ENCODE results near the gene GPHA2. TPM values are rescaled to one million over a fixed set of nuclear protein-coding genes. Genes with fewer than 3 reads are reported as not detected.

GPHA2 gene
- polyA plus RNA-seq, 1 donor from 2014 or later = not detected

- Histone ChIP-seq H3K27me3 (ENCODE audit: insufficient read depth, low read depth, low read length) (no peaks in the 10 kb centered on the region), H3K4me3 (ENCODE audit: low read length) (peak overlapping the region; percentile 72), H3K36me3 (ENCODE audit: insufficient read depth, low read length) (no peaks in the 10 kb centered on the region), H3K27ac (ENCODE audit: low read length) (no peak overlapping the region), H3K9me2 (ENCODE audit: insufficient read depth, low read length) (no peaks in the 10 kb centered on the region), H2AFZ (ENCODE audit: low read depth, low read length) (no peak overlapping the region), H3K9me3 (ENCODE audit: low read length) (no peaks in the 10 kb centered on the region), H3K4me2 (ENCODE audit: low read length) (no peak overlapping the region), H4K20me1 (ENCODE audit: insufficient read depth) (no peaks in the 10 kb centered on the region), H3K9ac (ENCODE audit: low read length) (peak overlapping the region; percentile 78), H3K79me2 (replicated peaks; ENCODE audit: insufficient read depth, low read length) (peaks cover 7% of the 10 kb centered on the region), H3F3A (ENCODE audit: insufficient read depth, low read length, poor library complexity, severe bottlenecking) (no peaks in the 10 kb centered on the region)
- TF ChIP-seq EZH2 (IDR thresholded peaks at IDR 0.05; ENCODE audit: borderline replicate concordance, insufficient read depth, low read length, poor library complexity, severe bottlenecking) (no peak), CTCF (IDR thresholded peaks at IDR 0.05; ENCODE audit: poor library complexity, severe bottlenecking) (no peak), TAF1 (IDR thresholded peaks at IDR 0.05; ENCODE audit: low read depth) (no peak), EP300 (conservative IDR thresholded peaks at IDR 0.05; ENCODE audit: poor library complexity, severe bottlenecking) (no peak), RAD21 (conservative IDR thresholded peaks at IDR 0.05) (no peak), SMC3 (conservative IDR thresholded peaks at IDR 0.05; ENCODE audit: poor library complexity) (no peak), REST (IDR thresholded peaks at IDR 0.05; ENCODE audit: borderline replicate concordance) (no peak), POLR2AphosphoS5 (IDR thresholded peaks at IDR 0.05) (no peak), MXI1 (conservative IDR thresholded peaks at IDR 0.05; ENCODE audit: poor library complexity, severe bottlenecking) (no peak)
Measured at GRCh38 chr11:64915376-64915887, 20.3 kb downstream of the GPHA2 start.

GRCh38 chr11:64914123-64914522 is 21.6 kb downstream of the GPHA2 start:
- peaks cover 7% of the 10 kb centered on the region for H3K79me2 ChIP-seq (replicated peaks; ENCODE audit: insufficient read depth, low read length)
- H3K27ac ChIP-seq (ENCODE audit: low read length) = no peak overlapping the region
- H3K9ac ChIP-seq (ENCODE audit: low read length) = no peak overlapping the region
- H3K9me2 ChIP-seq (ENCODE audit: insufficient read depth, low read length) = no peaks in the 10 kb centered on the region
- H4K20me1 ChIP-seq (ENCODE audit: insufficient read depth) = no peaks in the 10 kb centered on the region
- no peaks in the 10 kb centered on the region for H3K9me3 ChIP-seq (ENCODE audit: low read length)
- no peaks in the 10 kb centered on the region for H3K27me3 ChIP-seq (ENCODE audit: insufficient read depth, low read depth, low read length)
- H2AFZ ChIP-seq (ENCODE audit: low read depth, low read length) = no peak overlapping the region
- H3K36me3 ChIP-seq (ENCODE audit: insufficient read depth, low read length) = no peaks in the 10 kb centered on the region
- H3F3A ChIP-seq (ENCODE audit: insufficient read depth, low read length, poor library complexity, severe bottlenecking) = no peaks in the 10 kb centered on the region
- no peak overlapping the region for H3K4me3 ChIP-seq (ENCODE audit: low read length)
- no peak for TF ChIP-seq POLR2AphosphoS5 (IDR thresholded peaks at IDR 0.05)
- TF ChIP-seq EP300 (conservative IDR thresholded peaks at IDR 0.05; ENCODE audit: poor library complexity, severe bottlenecking) = no peak
- TF ChIP-seq RAD21 (conservative IDR thresholded peaks at IDR 0.05) = no peak
- TF ChIP-seq EZH2 (IDR thresholded peaks at IDR 0.05; ENCODE audit: borderline replicate concordance, insufficient read depth, low read length, poor library complexity, severe bottlenecking) = no peak
- no peak overlapping the region for H3K4me2 ChIP-seq (ENCODE audit: low read length)
